Measurements from ENCODE around the gene ATP10A. TPM values are rescaled to one million over a fixed set of nuclear protein-coding genes. Genes with fewer than 3 reads are reported as not detected.
"Not testable (repeated sequence)": the region's sequence is repeated elsewhere in the genome, so short reads cannot be mapped to it uniquely, and the experiment has no call there.

The ATP10A gene
- total RNA-seq, 1 donor from 2014 or later, result 7.6 TPM

- Histone ChIP-seq H3K27me3 (ENCODE audit: control insufficient read depth, insufficient read depth, low read length) (no peaks in the 10 kb centered on the region), H3K36me3 (ENCODE audit: control insufficient read depth, insufficient read depth, low read length) (no peaks in the 10 kb centered on the region), H3K4me3 (ENCODE audit: low read depth, low read length) (no peak overlapping the region)
- DNase-seq (ENCODE audit: low read depth), result no peak
- no peak for TF ChIP-seq CTCF (IDR thresholded peaks at IDR 0.05; ENCODE audit: insufficient read depth, low read length, poor library complexity, severe bottlenecking)
Observed at GRCh38 chr15:25772500-25772899, 90.6 kb downstream of the ATP10A start.

GRCh38 chr15:25771736-25772135 lies 91.4 kb downstream of the ATP10A start:
- not testable (repeated sequence) for DNase-seq (ENCODE audit: low read depth)

GRCh38 chr15:25771338-25771706 lies 91.8 kb downstream of the ATP10A start:
- no peak overlapping the region for H3K4me3 ChIP-seq (ENCODE audit: low read depth, low read length)
- TF ChIP-seq CTCF (IDR thresholded peaks at IDR 0.05; ENCODE audit: insufficient read depth, low read length, poor library complexity, severe bottlenecking), result no peak
- DNase-seq (ENCODE audit: low read depth), result no peak
- H3K36me3 ChIP-seq (ENCODE audit: control insufficient read depth, insufficient read depth, low read length), result no peaks in the 10 kb centered on the region
- no peaks in the 10 kb centered on the region for H3K27me3 ChIP-seq (ENCODE audit: control insufficient read depth, insufficient read depth, low read length)

More at GRCh38 chr15:25771736-25772135, 91.4 kb downstream of the ATP10A start:
- not testable (repeated sequence) for H3K4me3 ChIP-seq (ENCODE audit: low read depth, low read length); H3K27me3 ChIP-seq (ENCODE audit: control insufficient read depth, insufficient read depth, low read length); H3K36me3 ChIP-seq (ENCODE audit: control insufficient read depth, insufficient read depth, low read length)

GRCh38 chr15:25770618-25771337 lies 92.3 kb downstream of the ATP10A start:
- H3K4me3 ChIP-seq (ENCODE audit: low read depth, low read length), result no peak overlapping the region
- H3K27me3 ChIP-seq (ENCODE audit: control insufficient read depth, insufficient read depth, low read length), result no peaks in the 10 kb centered on the region
- H3K36me3 ChIP-seq (ENCODE audit: control insufficient read depth, insufficient read depth, low read length), result no peaks in the 10 kb centered on the region
- no peak for TF ChIP-seq CTCF (IDR thresholded peaks at IDR 0.05; ENCODE audit: insufficient read depth, low read length, poor library complexity, severe bottlenecking)
- no peak for DNase-seq (ENCODE audit: low read depth)

GRCh38 chr15:25770031-25770430 lies 93.1 kb downstream of the ATP10A start:
- Histone ChIP-seq H3K4me3 (ENCODE audit: low read depth, low read length) (no peak overlapping the region), H3K36me3 (ENCODE audit: control insufficient read depth, insufficient read depth, low read length) (no peaks in the 10 kb centered on the region), H3K27me3 (ENCODE audit: control insufficient read depth, insufficient read depth, low read length) (no peaks in the 10 kb centered on the region)
- no peak for DNase-seq (ENCODE audit: low read depth)
- no peak for TF ChIP-seq CTCF (IDR thresholded peaks at IDR 0.05; ENCODE audit: insufficient read depth, low read length, poor library complexity, severe bottlenecking)

GRCh38 chr15:25768271-25768670 lies 94.9 kb downstream of the ATP10A start:
- Histone ChIP-seq H3K36me3 (ENCODE audit: control insufficient read depth, insufficient read depth, low read length) (no peaks in the 10 kb centered on the region), H3K4me3 (ENCODE audit: low read depth, low read length) (no peak overlapping the region), H3K27me3 (ENCODE audit: control insufficient read depth, insufficient read depth, low read length) (no peaks in the 10 kb centered on the region)
- TF ChIP-seq CTCF (IDR thresholded peaks at IDR 0.05; ENCODE audit: insufficient read depth, low read length, poor library complexity, severe bottlenecking), result no peak
- DNase-seq (ENCODE audit: low read depth), result no peak

All from kidney epithelial cell (primary cell).